ENCODE measurements around the gene GRN. TPM values are rescaled to one million over a fixed set of nuclear protein-coding genes. Genes with fewer than 3 reads are reported as not detected.
"Not testable (repeated sequence)": the region's sequence is repeated elsewhere in the genome, so short reads cannot be mapped to it uniquely, and the experiment has no call there.

GRN gene
- total and polyA plus RNA-seq, 2 of the 13 experiments (the other 11 are each of a cell fraction or from before 2014, with no cell fraction given) = 86.6 to 143 TPM

DNA sequence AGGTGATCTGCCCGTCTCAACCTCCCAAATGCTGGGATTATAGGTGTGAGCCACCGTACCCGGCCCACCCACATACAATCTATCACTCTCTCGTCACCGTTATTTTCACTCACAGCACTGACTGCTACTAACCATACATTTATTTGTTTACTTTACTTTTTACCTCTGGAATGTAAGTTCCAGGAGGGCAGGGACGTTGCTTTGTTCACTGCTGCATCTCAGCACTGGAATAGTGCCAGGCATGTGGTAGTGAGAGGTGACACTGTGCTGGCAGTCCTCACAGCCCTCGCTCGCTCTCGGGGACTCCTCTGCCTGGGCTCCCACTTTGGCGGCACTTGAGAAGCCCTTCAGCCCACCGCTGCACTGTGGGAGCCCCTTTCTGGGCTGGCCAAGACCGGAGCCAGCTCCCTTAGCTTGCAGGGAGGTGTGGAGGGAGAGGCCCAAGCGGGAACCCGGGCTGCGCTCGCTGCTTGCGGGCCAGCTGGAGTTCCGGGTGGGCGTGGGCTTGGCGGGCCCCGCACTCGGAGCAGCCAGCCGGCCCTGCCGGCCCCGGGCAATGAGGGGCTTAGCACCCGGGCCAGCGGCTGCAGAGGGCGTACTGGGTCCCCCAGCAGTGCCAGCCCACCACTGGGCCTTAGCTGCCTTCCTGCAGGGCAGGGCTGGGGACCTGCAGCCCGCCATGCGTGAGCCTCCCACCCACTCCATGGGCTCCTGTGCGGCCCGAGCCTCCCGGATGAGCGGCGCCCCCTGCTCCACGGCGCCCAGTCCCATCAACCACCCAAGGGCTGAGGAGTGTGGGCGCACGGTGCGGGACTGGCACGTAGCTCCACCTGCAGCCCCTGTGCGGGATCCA is 23.5 kb downstream of the GRN start (continued):
- TF ChIP-seq, protein P1, sequence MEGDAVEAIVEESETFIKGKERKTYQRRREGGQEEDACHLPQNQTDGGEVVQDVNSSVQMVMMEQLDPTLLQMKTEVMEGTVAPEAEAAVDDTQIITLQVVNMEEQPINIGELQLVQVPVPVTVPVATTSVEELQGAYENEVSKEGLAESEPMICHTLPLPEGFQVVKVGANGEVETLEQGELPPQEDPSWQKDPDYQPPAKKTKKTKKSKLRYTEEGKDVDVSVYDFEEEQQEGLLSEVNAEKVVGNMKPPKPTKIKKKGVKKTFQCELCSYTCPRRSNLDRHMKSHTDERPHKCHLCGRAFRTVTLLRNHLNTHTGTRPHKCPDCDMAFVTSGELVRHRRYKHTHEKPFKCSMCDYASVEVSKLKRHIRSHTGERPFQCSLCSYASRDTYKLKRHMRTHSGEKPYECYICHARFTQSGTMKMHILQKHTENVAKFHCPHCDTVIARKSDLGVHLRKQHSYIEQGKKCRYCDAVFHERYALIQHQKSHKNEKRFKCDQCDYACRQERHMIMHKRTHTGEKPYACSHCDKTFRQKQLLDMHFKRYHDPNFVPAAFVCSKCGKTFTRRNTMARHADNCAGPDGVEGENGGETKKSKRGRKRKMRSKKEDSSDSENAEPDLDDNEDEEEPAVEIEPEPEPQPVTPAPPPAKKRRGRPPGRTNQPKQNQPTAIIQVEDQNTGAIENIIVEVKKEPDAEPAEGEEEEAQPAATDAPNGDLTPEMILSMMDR (CRISPR knock-in tag; IDR thresholded peaks at IDR 0.05) = 0 out of 2 replicates have a peak, but pooled peaks have one; percentile 10
- TF ChIP-seq ZNF563 (CRISPR knock-in tag; IDR thresholded peaks at IDR 0.05) = 0 out of 2 replicates have a peak, but pooled peaks have one; percentile 18
- TF ChIP-seq SP2 (CRISPR knock-in tag; IDR thresholded peaks at IDR 0.05) = peak; percentile 37
- 0 out of 2 replicates have a peak, but pooled peaks have one; percentile 47 for TF ChIP-seq IRX3 (CRISPR knock-in tag; IDR thresholded peaks at IDR 0.05; ENCODE audit: borderline replicate concordance, low read depth)
- TF ChIP-seq MYC (CRISPR knock-in tag; IDR thresholded peaks at IDR 0.05; ENCODE audit: borderline replicate concordance) = 0 out of 2 replicates have a peak, but pooled peaks have one; percentile 15

DNA sequence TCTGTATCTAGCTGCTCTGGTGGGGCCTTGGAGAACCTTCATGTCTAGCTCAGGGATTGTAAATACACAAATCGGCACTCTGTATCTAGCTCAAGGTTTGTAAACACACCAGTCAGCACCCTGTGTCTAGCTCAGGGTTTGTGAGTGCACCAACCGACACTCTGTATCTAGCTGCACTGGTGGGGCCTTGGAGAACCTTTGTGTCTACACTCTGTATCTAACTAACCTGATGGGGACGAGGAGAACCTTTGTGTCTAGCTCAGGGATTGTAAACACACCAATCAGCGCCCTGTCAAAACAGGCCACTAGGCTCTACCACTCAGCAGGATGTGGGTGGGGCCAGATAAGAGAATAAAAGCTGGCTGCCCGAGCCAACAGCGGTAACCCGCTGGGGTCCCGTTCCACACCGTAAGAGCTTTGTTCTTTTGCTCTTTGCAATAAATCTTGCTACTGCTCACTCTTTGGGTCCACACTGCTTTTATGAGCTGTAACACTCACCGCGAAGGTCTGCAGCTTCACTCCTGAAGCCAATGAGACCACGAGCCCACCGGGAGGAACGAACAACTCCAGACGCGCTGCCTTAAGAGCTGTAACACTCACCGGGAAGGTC is 24.4 kb downstream of the GRN start:
- H4K20me1 ChIP-seq (ENCODE audit: insufficient read depth, low read length); H3K9ac ChIP-seq (ENCODE audit: insufficient read depth, low read depth, low read length); H2AFZ ChIP-seq (ENCODE audit: low read length); CTCF ChIA-PET (ENCODE audit: low intra/inter-chr PET ratio, low total read pairs); in situ Hi-C loops (cut with HindIII; ENCODE audit: extremely low pct_ligation_motif_present, low pct_unique_long_range_greater_than_20kb); H3K9me3 ChIP-seq (ENCODE audit: low read length); H3K27me3 ChIP-seq (ENCODE audit: control insufficient read depth in 1 of 2, insufficient read depth in 2 of 2, low read length in 2 of 2); H3K79me2 ChIP-seq (ENCODE audit: insufficient read depth, low read length); ATAC-seq; H3K36me3 ChIP-seq (replicated peaks in 1 of 2; ENCODE audit: control insufficient read depth in 1 of 2, insufficient read depth in 2 of 2, low read length in 2 of 2); BruUV-seq (replicated peaks); intact Hi-C loops (cut with micrococcal nuclease; ENCODE audit: unreplicated experiment): not testable (repeated sequence)
- peak; percentile 74 for FAIRE-seq
- Histone ChIP-seq H3K4me2 (ENCODE audit: low read depth, low read length) (peak overlapping the region; percentile 58), H3K27ac (ENCODE audit: extremely low read length, insufficient read depth, low read length) (peak overlapping the region; percentile 61), H3K4me1 (ENCODE audit: insufficient read depth, low read length) (peaks cover 79% of the 10 kb centered on the region), H3K4me3 (replicated peaks in 1 of 3; ENCODE audit: insufficient read depth in 1 of 3, low read depth in 2 of 3, low read length in 3 of 3) (peak overlapping the region in 1 of 3 experiments; percentile 45; a peak in 1 of 6 replicates)
- POLR2A ChIA-PET = interaction anchor here (0.6 to 2.0 kb wide), 8 partner anchors 8 to 183 kb away, joined by 3 to 12 read pairs (median 4); partner anchors contain the start of genes GRN and TMUB2
- WGBS (ENCODE audit: low lambda C conversion rate) = 46% methylated on average over 16 of the region's 17 CpGs
- peak; percentile 77 for DNase-seq (ENCODE audit: low spot score)
- 0 out of 2 replicates have a peak, but pooled peaks have one; percentile 55 for TF ChIP-seq KLF9 (CRISPR knock-in tag; IDR thresholded peaks at IDR 0.05; ENCODE audit: low read depth)
- TF ChIP-seq ESRRA (CRISPR knock-in tag; IDR thresholded peaks at IDR 0.05; ENCODE audit: low read depth) = 0 out of 2 replicates have a peak, but pooled peaks have one; percentile 17
- 0 out of 2 replicates have a peak, but pooled peaks have one; percentile 27 for TF ChIP-seq ZNF274 (CRISPR knock-in tag; IDR thresholded peaks at IDR 0.05)
- TF ChIP-seq FOXO1 (CRISPR knock-in tag; IDR thresholded peaks at IDR 0.05) = peak; percentile 9; the same call in 1 of the 2 replicates
- 0 out of 2 replicates have a peak, but pooled peaks have one; percentile 22 for TF ChIP-seq ZKSCAN8 (CRISPR knock-in tag; IDR thresholded peaks at IDR 0.05; ENCODE audit: borderline replicate concordance)
- 0 out of 2 replicates have a peak, but pooled peaks have one; percentile 27 for TF ChIP-seq ZFY (CRISPR knock-in tag; IDR thresholded peaks at IDR 0.05)
- TF ChIP-seq, protein P2, sequence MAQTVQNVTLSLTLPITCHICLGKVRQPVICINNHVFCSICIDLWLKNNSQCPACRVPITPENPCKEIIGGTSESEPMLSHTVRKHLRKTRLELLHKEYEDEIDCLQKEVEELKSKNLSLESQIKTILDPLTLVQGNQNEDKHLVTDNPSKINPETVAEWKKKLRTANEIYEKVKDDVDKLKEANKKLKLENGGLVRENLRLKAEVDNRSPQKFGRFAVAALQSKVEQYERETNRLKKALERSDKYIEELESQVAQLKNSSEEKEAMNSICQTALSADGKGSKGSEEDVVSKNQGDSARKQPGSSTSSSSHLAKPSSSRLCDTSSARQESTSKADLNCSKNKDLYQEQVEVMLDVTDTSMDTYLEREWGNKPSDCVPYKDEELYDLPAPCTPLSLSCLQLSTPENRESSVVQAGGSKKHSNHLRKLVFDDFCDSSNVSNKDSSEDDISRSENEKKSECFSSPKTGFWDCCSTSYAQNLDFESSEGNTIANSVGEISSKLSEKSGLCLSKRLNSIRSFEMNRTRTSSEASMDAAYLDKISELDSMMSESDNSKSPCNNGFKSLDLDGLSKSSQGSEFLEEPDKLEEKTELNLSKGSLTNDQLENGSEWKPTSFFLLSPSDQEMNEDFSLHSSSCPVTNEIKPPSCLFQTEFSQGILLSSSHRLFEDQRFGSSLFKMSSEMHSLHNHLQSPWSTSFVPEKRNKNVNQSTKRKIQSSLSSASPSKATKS (CRISPR knock-in tag; IDR thresholded peaks at IDR 0.05) = peak; percentile 62; the same call in 1 of the 2 replicates
- TF ChIP-seq, protein P3, sequence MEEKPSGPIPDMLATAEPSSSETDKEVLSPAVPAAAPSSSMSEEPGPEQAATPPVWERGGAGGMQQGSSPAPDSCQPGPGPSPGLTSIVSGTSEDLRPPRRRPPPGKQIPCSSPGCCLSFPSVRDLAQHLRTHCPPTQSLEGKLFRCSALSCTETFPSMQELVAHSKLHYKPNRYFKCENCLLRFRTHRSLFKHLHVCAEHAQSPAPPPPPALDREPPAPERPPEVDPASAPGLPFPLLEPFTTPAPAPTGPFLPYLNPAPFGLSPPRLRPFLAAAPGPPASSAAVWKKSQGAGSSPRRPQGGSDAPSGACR (CRISPR knock-in tag; IDR thresholded peaks at IDR 0.05) = 0 out of 2 replicates have a peak, but pooled peaks have one; percentile 61
- peak; percentile 40; the same call in 1 of the 2 replicates for TF ChIP-seq TARDBP (CRISPR knock-in tag; IDR thresholded peaks at IDR 0.05)
- TF ChIP-seq REPIN1 (CRISPR knock-in tag; IDR thresholded peaks at IDR 0.05; ENCODE audit: borderline replicate concordance, low read depth) = peak; percentile 24; the same call in 1 of the 2 replicates
- TF ChIP-seq HDAC1 (CRISPR knock-in tag; IDR thresholded peaks at IDR 0.05) = peak; percentile 51
